ENCODE measurements around the gene CGNL1. TPM values are rescaled to one million over a fixed set of nuclear protein-coding genes. Genes with fewer than 3 reads are reported as not detected.

Gene CGNL1
- total and polyA plus RNA-seq, 2 experiments from 2014 or later: 11.4 to 13.1 TPM

GRCh38 chr15:57373882-57374276, 2.4 kb upstream of the CGNL1 start:
- Histone ChIP-seq H3K9me2 (replicated peaks; ENCODE audit: insufficient read depth) (no peaks in the 10 kb centered on the region), H3K27ac (no peak overlapping the region), H3K4me1 (ENCODE audit: insufficient read depth) (peaks cover 9% of the 10 kb centered on the region), H2AFZ (no peak overlapping the region), H3K9me3 (ENCODE audit: low read depth) (no peaks in the 10 kb centered on the region), H3K4me2 (no peak overlapping the region), H3K27me3 (no peaks in the 10 kb centered on the region), H4K20me1 (ENCODE audit: insufficient read depth, poor library complexity, severe bottlenecking) (no peaks in the 10 kb centered on the region), H3K36me3 (replicated peaks; ENCODE audit: insufficient read depth, low read depth) (no peaks in the 10 kb centered on the region), H3K4me3 (no peak overlapping the region), H3K79me2 (peaks cover 11% of the 10 kb centered on the region)
- TF ChIP-seq CTCF (IDR thresholded peaks at IDR 0.05; ENCODE audit: poor library complexity): no peak
- no peak for TF ChIP-seq EZH2phosphoT487 (IDR thresholded peaks at IDR 0.05; ENCODE audit: low read depth, severe bottlenecking, unreplicated experiment)
- no peak for TF ChIP-seq EZH2 (IDR thresholded peaks at IDR 0.05; ENCODE audit: borderline replicate concordance)
- WGBS (ENCODE audit: low lambda C conversion rate, missing lambda C conversion rate): 70% methylated on average over 1 of the region's 1 CpG
- DNase-seq (ENCODE audit: low spot score): no peak

GRCh38 chr15:57376696-57377477, 582 bp downstream of the CGNL1 start:
- H4K20me1 ChIP-seq (ENCODE audit: insufficient read depth, poor library complexity, severe bottlenecking): no peaks in the 10 kb centered on the region
- peak overlapping the region; percentile 62 for H3K4me3 ChIP-seq
- no peaks in the 10 kb centered on the region for H3K9me2 ChIP-seq (replicated peaks; ENCODE audit: insufficient read depth)
- TF ChIP-seq CTCF (IDR thresholded peaks at IDR 0.05; ENCODE audit: poor library complexity) (no peak), EZH2 (IDR thresholded peaks at IDR 0.05; ENCODE audit: borderline replicate concordance) (no peak), EZH2phosphoT487 (IDR thresholded peaks at IDR 0.05; ENCODE audit: low read depth, severe bottlenecking, unreplicated experiment) (no peak)
- H3K4me1 ChIP-seq (ENCODE audit: insufficient read depth): peaks cover 11% of the 10 kb centered on the region
- no peaks in the 10 kb centered on the region for H3K27me3 ChIP-seq
- H2AFZ ChIP-seq: peak overlapping the region; percentile 52
- H3K27ac ChIP-seq: peak overlapping the region; percentile 28
- peak overlapping the region; percentile 95 for H3K4me2 ChIP-seq
- peak; percentile 53 for DNase-seq (ENCODE audit: low spot score)
- no peaks in the 10 kb centered on the region for H3K36me3 ChIP-seq (replicated peaks; ENCODE audit: insufficient read depth, low read depth)
- H3K9me3 ChIP-seq (ENCODE audit: low read depth): no peaks in the 10 kb centered on the region
- H3K79me2 ChIP-seq: peaks cover 30% of the 10 kb centered on the region
- 7% methylated on average over 24 of the region's 48 CpGs for WGBS (ENCODE audit: low lambda C conversion rate, missing lambda C conversion rate)

- H3K4me2 ChIP-seq: peak overlapping the region; percentile 95
- WGBS (ENCODE audit: low lambda C conversion rate, missing lambda C conversion rate): 49% methylated on average over 4 of the region's 4 CpGs
- no peaks in the 10 kb centered on the region for H3K36me3 ChIP-seq (replicated peaks; ENCODE audit: insufficient read depth, low read depth)
- TF ChIP-seq EZH2phosphoT487 (IDR thresholded peaks at IDR 0.05; ENCODE audit: low read depth, severe bottlenecking, unreplicated experiment) (no peak), EZH2 (IDR thresholded peaks at IDR 0.05; ENCODE audit: borderline replicate concordance) (no peak), CTCF (IDR thresholded peaks at IDR 0.05; ENCODE audit: poor library complexity) (no peak)
- no peaks in the 10 kb centered on the region for H4K20me1 ChIP-seq (ENCODE audit: insufficient read depth, poor library complexity, severe bottlenecking)
- H3K9me2 ChIP-seq (replicated peaks; ENCODE audit: insufficient read depth): no peaks in the 10 kb centered on the region
- no peak overlapping the region for H3K4me3 ChIP-seq
- no peaks in the 10 kb centered on the region for H3K9me3 ChIP-seq (ENCODE audit: low read depth)
- H3K27ac ChIP-seq: peak overlapping the region; percentile 28
- DNase-seq (ENCODE audit: low spot score): no peak
- H3K79me2 ChIP-seq: peaks cover 30% of the 10 kb centered on the region
- peak overlapping the region; percentile 52 for H2AFZ ChIP-seq
- H3K27me3 ChIP-seq: no peaks in the 10 kb centered on the region
- H3K4me1 ChIP-seq (ENCODE audit: insufficient read depth): peaks cover 16% of the 10 kb centered on the region
Measured at GRCh38 chr15:57377478-57377847, 1.2 kb downstream of the CGNL1 start.

All from hepatocyte (in vitro differentiated cells).